RKO (cell line): ENCODE data around the gene SLC4A11.
A peak's percentile ranks its signal among the peaks of the same experiment; 100 is the strongest.
"Not testable (repeated sequence)": the region's sequence is repeated elsewhere in the genome, so short reads cannot be mapped to it uniquely, and the experiment has no call there.

ENCODE experiments used
- DNase-seq: peaks from one replicate; pipeline ENCODE4 v3.0.0-alpha.2; 2016; ENCODE audit warnings: low spot score

The SLC4A11 gene

DNA sequence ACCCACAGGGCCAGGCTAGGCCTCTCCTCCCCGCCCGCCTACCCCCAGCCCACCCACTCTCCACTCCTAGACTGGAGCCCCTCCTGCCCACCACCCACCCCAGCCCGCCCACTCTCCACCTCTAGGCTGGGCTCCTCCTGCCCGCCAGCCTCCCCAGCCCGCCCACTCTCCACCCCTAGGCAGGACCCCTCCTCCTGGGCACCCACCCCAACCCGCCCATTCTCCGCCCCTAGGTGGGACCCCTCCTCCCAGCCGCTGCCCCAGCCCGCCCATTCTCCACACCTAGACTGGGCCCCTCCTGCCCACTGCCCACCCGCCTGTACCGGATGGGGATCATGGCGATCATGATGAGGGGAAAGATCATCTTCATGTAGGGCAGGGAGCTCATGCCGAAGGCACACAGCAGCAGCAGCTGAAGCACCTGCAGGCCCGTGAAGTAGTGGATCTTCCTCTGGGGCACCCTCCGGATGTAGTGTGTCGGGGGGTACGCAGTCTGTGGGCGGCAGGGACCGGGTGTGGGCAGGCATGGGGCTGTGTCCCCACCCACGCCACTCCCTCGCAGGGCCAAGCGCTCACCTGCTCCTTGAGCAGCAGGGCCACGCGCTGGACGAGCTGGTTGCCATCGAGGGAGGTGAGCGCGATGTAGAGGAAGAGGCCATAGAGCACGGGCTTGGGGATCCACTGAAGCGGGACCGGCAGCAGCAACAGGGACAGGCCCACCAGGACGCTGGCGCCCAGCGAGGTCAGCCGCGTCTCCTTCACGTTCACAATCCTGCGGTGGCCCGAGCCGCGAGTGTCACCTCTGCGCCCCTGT is 10.8 kb downstream of the SLC4A11 start:
- no peak for DNase-seq

- no peak for DNase-seq
Measured at GRCh38 chr20:3227506-3227905, 11.5 kb downstream of the SLC4A11 start.

DNA sequence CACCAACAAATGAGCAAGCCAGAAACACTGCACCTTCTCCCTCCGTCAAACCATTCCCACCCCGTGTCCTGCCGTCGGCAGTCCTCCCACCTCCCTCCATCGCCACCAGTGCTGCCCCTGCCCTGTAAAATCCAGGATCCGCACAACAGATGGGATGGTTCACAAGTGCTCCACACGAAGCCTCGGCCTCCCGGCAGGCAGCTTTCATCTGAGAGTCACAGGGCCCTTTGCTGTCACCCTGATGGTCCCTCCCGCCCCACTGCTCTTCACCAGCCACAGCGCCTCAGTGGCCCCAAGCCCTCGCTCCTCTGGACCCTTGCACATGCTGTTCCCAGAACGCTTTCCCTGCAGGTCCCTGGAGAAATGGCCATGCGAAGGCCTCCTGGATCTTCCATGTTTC is 12.1 kb downstream of the SLC4A11 start:
- DNase-seq = no peak

DNA sequence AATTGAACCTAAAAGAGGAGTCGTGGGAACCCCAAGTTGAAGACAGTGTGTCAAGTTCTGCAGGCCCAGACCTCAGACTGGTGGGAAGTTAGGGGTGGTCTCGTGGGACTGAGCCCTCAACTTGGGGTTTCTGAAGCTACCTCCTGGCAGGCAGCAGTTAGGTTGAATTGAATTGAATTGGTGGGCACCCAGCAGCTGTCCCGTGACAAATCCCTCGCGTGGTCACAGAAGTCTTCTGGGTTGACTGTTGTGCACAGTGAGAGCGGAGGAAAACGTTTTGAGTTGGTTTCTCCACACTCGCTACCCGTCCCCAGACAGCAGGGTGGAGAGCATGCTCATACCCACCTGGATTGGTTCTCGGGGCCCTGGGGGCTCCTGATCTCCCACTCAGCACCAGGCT is 12.9 kb downstream of the SLC4A11 start:
- no peak for DNase-seq

GRCh38 chr20:3224681-3225421 is 14.1 kb downstream of the SLC4A11 start:
- no peak for DNase-seq

DNA sequence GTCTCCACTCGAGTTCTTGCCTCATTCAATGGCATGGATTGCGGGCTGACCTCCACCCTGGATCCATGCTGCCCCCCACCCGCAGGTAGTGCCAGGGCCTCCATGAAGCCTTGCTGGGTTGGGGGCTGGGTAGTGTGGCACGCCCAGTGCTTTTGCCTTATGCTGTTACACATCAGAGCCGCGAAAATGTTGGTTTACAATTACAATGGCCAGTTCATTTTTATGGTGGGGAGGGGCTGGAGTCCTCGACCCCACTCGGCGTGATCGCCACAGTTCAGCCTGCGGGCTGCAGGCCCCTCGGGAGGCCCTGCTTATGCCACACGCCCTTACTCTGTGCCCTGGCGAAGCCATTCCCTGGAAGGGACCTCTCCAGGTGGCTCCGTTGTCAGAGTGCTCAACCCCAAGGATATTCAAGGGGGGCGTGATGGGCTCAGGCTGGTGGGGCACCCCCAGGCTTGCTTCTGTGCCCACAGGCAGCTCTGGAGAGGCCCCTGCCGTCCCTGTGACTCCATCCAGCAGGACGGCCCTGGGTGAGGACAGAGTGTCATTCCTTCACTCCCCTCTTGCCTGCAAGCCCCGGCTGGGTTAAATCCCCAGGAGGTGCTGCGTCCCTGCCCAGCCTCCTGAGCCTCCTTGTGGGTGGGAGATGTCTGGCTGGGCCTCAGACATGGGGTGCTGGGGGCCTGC is 14.9 kb downstream of the SLC4A11 start:
- no peak for DNase-seq

DNA sequence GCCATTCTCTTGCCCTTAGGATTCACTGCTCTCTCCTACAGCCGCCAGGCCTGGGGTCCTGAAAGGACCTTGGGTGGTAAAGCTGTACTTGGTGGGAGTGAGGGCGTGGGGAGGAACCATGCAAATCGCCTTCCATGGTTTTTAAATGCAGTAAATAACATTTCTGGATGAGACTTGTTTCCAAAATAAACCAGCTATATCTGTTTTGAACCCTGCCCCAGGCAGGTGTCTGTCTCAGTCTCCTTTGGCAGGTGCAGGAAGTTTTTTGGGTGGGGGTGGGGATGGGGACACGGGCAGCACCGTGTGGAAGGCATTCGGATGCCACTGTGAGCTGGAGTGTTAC is 15.4 kb downstream of the SLC4A11 start:
- DNase-seq = no peak

DNA sequence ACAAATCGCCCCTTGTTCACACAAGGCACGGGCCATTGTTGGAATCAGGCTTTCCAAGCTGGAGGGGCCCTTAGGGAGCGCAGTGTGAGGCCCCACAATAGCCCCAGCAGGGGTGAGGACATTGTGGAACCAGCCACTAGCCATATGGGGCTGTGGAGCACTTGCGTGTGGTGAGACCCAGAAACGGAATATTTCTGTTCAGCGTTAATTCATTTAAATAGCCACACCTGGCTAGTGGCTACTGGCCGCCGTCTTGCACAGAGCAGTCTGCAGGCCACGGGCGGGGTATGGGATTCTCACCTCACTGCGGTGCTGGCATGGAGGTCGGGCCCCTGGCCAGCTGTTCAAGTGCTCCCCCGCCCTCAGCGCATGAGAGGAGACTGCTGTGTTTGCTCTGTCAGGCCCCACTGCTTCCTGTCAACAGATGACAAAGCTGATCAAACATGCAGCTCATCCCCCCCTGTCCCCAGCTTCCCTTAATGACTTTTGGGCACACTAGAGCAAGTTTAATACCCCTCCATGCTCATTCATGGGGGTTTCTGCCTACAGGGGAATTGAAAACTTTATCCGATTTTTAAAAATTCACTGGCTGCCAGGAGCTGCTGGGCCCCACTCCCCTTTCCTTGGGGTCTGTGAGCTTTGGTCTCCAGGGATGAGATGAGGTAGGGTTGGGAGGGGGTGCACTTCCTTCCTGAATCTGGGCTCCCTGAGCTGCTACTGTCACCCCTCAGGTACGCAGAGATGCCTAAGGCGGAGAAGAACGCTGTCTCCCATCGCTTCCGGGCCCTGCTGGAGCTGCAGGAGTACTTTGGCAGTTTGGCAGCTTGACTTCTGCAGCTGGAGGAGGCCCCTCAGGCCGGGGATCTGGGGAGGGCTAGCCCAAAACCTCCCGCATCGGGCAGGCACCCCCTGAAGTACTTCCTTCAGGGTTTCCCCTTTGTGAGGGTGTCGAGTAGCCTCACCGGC is 16.1 kb downstream of the SLC4A11 start:
- no peak for DNase-seq

GRCh38 chr20:3221398-3222226 is 17.4 kb downstream of the SLC4A11 start:
- DNase-seq = no peak

GRCh38 chr20:3218307-3218988 is 20.5 kb downstream of the SLC4A11 start:
- DNase-seq = no peak

GRCh38 chr20:3215359-3215917 is 23.6 kb downstream of the SLC4A11 start:
- DNase-seq = not testable (repeated sequence)

DNA sequence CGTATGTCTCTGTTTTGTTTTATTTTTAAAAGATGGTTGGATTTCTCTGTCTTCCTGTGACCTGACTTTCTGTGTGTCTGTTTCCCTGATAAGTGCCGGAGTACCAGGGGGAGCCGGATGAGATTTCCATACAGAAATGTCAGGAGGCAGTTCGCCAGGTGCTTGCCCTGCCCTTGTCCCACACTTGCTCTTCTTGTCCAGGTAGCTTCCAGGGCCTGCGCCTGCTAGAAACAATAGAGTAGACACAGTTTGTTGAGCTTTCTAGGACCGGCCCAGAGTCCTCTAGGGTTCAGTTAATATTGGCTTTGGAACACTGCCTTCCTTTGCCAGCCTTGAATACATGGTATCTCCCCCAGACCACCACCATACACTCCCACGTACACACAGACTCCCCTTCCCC is 25.8 kb downstream of the SLC4A11 start:
- DNase-seq = no peak

GRCh38 chr20:3210346-3210745 is 28.6 kb downstream of the SLC4A11 start:
- no peak for DNase-seq

DNA sequence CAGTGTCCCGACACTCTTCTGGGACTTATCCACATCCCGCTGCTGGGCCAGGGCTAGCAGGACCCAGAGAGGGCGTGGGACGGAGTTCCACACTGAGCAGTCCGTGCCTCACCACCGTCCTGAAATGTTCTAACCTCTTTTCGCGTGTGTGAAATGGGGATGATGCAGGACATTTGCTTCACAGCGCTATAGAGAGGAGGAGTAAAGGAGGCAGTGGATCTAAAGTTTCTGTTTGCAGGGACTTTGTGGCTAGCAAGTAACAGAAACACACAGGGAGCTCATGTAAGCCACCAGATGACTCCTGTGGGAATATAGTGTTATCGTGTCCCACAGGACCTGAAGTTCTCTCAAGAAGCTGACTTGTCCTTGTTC is 29.1 kb downstream of the SLC4A11 start:
- DNase-seq = peak; percentile 58

DNA sequence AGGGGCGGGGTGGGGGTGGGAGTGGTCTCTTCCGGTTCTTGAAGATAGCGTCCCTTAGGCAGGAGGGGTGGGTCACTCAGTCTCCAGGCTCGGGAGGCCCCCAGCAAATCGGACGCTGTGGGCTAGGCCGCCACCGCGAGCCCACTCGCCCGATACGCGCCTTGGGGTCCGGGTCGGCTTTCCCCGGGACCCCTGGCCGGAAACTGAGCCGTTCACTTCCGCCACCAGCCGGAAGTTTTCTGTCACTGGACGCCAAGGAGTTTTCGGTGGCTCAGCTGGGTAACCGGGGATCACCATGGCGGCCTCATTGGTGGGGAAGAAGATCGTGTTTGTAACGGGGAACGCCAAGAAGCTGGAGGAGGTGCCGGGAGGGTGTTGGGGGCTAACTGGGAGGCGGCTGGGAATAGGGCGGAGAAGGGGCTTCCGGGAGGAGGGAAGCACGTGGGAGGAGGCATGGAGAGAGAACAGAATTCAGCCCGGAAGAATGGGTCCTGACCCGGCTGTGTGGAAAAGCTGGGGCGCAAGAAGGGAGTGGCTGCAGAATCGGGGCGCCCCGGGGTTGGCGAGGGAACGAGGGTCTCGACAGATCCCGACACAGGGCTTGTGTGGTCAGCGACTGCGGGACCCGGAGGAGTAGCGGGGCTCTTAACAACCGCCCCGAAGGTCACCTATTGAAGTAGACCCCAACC is 29.6 kb downstream of the SLC4A11 start, which contains the start of gene ITPA:
Gene ITPA, plus strand, starts transcription at position 242 of the 689 bp plus-strand sequence. Its CDS starts 54 bp downstream, at position 296.
- DNase-seq = peak; percentile 65

DNA sequence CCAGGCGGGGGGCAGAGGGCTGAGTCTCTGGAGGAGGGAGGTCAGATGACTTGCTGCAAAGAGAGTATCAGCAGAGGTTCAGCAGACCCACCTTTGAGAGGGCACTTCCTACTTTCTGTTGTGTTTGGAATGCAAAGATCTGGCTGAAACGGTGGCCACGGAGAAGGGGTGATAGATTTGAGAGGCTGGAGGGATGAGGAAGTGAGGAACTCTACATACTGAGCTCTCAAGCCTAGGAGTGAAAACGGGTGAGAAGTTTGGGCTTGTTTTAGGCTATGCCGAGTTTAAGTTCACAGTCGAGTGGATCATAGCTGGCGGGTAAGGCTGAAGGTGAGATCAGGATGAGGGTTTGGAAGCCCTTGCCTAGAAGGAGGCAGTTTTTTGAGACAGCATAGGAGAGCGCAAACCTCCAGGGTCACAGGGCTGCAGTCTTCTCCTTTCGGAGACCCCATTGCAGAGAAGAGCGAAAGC is 30.2 kb downstream of the SLC4A11 start:
- DNase-seq = peak; percentile 56

DNA sequence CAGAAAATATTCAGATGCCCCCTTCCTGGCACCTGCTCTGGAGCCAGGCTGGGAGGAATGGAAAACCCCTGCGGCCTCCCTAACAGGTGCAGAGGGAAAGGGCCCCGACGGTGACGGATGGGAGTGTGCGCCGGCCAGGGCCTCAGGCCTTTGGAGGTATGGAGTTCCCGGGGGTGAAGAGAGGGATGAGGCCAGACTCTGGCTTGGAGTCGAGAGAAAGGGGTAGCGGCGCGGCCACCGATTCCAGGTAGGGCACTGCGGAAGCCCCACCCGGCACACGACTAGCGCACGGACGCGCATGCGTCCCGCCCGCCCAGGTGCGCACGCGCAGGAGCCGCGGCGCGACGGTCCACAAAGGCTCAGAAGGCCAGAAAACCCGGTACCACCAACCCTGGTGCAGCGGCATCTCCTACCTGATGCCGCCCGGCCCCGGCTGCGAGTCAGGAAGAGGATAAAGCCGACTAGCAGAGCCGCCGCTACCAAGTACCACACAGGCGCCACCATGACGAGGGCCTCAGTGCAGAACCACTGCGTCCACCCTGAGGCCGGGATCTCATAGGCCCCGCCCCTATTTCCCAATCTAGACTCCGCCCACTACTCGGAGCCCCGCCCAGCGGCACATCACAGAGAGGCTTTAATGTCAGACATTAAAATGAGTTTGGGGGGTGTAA is 34.7 kb downstream of the SLC4A11 start, which contains the start of gene DDRGK1:
Gene DDRGK1, minus strand, starts transcription at position 559 of the 671 bp plus-strand sequence. Its CDS starts 55 bp downstream, at position 504.
- peak; percentile 90 for DNase-seq
